ENCODE measurements around the gene RPS19.

RPS19 gene

GRCh38 chr19:41847351-41848105 is 12.5 kb upstream of the RPS19 start:
- H3K4me3 ChIP-seq (ENCODE audit: low read depth, low read length), result no peak overlapping the region
- TF ChIP-seq CTCF (IDR thresholded peaks at IDR 0.05; ENCODE audit: borderline replicate concordance, insufficient read depth, low read depth, low read length), result no peak

GRCh38 chr19:41848666-41849065 is 11.4 kb upstream of the RPS19 start:
- no peak overlapping the region for H3K4me3 ChIP-seq (ENCODE audit: low read depth, low read length)
- no peak for TF ChIP-seq CTCF (IDR thresholded peaks at IDR 0.05; ENCODE audit: borderline replicate concordance, insufficient read depth, low read depth, low read length)

- H3K4me3 ChIP-seq (ENCODE audit: low read depth, low read length), result no peak overlapping the region
Measured at GRCh38 chr19:41849067-41849466, 11.0 kb upstream of the RPS19 start.

GRCh38 chr19:41850381-41850780 is 9.7 kb upstream of the RPS19 start:
- H3K4me3 ChIP-seq (ENCODE audit: low read depth, low read length), result no peak overlapping the region
- TF ChIP-seq CTCF (IDR thresholded peaks at IDR 0.05; ENCODE audit: borderline replicate concordance, insufficient read depth, low read depth, low read length), result no peak

More at GRCh38 chr19:41849067-41849466, 11.0 kb upstream of the RPS19 start:
- TF ChIP-seq CTCF (IDR thresholded peaks at IDR 0.05; ENCODE audit: borderline replicate concordance, insufficient read depth, low read depth, low read length), result no peak

GRCh38 chr19:41851456-41851855 is 8.6 kb upstream of the RPS19 start:
- TF ChIP-seq CTCF (IDR thresholded peaks at IDR 0.05; ENCODE audit: borderline replicate concordance, insufficient read depth, low read depth, low read length), result no peak
- no peak overlapping the region for H3K4me3 ChIP-seq (ENCODE audit: low read depth, low read length)

GRCh38 chr19:41853344-41853743 is 6.7 kb upstream of the RPS19 start:
- H3K4me3 ChIP-seq (ENCODE audit: low read depth, low read length), result no peak overlapping the region
- no peak for TF ChIP-seq CTCF (IDR thresholded peaks at IDR 0.05; ENCODE audit: borderline replicate concordance, insufficient read depth, low read depth, low read length)

- TF ChIP-seq CTCF (IDR thresholded peaks at IDR 0.05; ENCODE audit: borderline replicate concordance, insufficient read depth, low read depth, low read length), result no peak
- no peak overlapping the region for H3K4me3 ChIP-seq (ENCODE audit: low read depth, low read length)
Measured at GRCh38 chr19:41853768-41854167, 6.3 kb upstream of the RPS19 start.

Measured in GM12875 (cell line).